Activated CD4-positive, CD25-positive, alpha-beta regulatory T cell treated with anti-CD3 and anti-CD28 coated beads, Interleukin-2, amount 50 U/mL, for 16 hours (primary cell): Measurements from ENCODE around the gene PCGF2.

Experiments
- DNase-seq: peaks from one replicate; pipeline ENCODE4 v3.0.0-alpha.2; 2020; ENCODE audit warnings: low read depth, low spot score

Gene PCGF2

DNA sequence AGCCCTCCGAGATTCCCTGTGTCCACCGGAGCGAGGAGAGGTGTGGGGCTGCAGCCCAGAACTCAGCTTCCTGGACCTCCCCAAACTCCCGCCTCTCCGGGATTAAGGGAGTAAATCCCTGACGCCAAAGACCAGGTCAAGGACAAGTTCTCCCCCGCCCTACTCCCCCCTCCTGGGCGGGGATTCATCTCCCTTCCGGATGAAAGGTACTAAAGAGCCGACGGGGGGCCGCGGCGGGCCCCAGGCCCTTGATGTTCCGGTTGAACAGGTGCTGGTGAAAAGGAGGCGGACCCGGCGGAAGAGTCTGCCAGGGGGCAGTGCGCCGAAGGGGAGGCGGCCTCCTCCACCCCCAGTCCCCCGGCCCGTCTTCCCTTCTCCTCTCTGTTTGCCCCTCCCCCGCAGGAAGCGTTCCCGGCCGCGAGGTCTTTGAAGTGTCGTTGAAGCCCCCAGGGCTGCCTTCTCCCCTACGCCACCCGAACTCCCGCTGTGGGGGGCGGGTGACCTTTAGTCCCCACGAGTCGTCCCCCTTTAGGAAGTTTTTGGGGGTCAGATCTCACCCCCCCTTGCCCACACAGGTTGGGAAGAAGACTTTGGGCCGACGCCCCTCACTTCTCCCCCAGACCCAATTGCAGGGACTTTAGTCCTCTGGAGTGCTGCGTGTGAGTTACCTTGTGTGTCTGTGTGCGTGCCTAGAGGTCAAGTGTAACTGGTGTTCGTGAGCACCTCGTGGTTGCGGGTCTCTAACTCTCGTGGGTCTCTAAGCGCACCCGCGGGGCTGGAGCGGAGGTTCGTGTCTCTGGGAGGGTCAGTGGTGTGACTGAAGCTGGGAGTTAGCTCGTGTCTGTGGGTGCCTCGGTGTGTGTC lies 44.2 kb downstream of the PCGF2 start:
- DNase-seq, result peak; percentile 68

DNA sequence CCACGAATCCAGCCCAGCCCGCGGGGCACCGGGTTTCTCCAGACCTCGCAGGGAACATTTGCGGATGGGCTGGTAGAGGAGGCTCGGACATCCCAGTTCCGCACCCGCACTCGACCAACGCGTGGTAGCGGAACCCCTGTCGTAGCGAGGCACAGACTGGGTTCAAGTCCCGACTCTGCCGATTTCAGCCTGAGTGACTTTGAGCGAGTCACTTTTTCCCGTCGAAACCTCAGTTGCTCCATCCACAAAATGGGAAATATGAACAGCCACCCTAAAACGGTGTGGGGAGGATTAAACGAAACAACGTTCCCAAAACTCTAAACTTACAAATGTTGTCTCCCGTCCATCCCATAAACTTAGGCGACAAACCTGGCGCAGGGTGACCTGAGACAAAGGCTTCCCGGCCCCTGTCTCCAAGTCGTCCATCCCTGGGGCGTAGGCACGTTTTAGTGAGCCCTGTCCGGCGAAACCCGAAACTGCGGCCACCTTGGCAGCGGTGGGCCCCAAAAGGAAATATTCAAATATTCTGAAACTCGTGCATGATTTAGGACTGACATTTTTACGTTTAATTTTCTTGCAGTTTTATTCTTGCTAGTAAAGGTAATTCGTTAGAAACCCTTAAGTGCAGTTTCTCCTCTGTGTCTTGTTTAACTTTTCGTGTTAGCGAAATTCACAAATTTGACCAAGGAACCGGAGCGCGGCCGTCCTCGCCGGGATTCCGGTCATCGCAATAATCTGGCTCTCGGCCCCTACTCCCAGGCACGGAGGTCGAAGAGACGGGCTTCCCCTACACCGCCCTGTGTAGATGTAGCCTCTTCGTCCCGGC lies 45.0 kb downstream of the PCGF2 start:
- no peak for DNase-seq

DNA sequence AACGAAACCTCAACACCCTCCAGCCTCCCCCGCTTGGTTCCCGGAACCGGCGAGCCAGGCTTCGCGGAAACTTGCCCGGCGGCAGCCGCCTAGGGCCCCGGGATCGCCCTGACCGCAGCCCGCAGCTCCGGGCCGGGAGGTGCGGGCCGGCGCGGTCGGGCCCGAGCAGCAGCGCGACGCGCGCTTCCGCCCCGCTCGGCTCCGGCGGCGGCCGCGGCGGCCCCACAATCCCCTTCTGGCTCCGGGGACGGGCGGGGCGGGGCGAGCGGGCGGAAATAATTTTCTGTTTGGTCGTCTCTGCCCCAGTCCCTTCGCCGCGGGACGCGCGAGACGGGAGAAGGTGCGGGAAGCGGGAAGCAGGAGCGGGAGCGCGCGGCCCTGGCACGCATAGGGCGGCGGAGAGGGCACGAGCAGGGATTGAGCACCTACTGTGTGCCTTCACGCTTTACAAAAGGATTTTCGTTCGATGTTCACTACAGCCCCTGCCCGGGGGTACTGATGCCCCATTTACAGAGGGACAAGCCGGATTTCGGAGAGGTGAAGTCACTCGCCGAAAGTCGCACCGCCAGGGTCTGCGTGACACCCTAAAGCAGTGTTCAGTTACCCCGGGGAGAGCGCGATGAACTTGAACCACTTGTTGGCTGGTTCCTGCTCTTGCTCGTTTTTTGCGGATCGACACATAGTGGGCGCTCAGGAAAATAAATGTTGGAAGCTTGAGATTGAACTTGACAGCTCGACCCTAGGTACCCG lies 45.8 kb downstream of the PCGF2 start:
- DNase-seq, result peak; percentile 64

DNA sequence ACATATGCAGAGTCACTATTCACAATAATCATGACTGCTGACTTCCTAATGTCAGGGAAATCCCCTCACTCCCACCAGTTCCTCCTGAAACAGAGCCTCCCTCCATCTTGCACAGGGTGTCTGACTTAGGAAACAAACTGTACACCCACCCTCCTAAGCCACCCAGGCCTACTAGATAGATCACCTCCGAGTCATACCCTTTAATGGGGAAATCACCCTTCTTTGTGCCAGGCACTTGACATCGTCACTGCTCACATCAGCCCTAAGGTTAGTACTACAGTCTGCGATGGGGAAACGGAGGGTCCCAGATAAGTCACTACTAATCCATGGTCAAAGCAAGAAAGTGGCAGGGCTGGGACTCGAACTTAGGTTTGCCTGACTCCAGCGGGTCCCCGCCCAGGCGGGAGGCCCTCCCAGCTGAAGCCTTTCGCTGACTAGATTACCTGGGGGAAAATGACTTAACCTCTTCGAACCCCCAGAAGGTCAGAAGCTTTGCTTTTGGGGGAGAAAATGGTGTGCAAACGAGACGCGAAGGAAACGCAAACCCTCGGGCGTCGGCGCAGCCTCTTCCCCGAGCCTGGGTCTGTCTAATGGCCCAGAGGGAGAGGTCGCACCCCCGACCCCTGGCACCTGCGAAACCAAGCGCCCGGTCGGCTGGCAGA lies 46.5 kb downstream of the PCGF2 start:
- peak; percentile 63 for DNase-seq

DNA sequence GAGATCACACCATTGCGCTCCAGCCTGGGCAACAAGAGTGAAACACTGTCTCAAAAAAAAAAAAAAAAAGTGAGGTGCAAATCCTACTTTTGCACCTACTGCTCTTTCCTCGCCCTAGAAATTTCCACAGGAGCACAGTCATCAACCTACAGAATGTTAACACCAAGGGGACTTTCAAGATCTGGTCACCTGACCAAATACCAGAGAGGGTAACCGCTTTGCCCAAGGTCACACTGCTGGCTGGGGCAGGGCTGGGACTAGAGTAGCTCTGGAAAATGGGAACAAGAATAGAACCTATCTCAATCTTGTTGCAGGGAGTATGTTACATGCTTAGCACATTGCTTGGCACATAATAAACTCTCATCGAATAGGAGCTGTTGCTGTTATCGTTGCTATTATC lies 49.4 kb downstream of the PCGF2 start:
- DNase-seq, result no peak

DNA sequence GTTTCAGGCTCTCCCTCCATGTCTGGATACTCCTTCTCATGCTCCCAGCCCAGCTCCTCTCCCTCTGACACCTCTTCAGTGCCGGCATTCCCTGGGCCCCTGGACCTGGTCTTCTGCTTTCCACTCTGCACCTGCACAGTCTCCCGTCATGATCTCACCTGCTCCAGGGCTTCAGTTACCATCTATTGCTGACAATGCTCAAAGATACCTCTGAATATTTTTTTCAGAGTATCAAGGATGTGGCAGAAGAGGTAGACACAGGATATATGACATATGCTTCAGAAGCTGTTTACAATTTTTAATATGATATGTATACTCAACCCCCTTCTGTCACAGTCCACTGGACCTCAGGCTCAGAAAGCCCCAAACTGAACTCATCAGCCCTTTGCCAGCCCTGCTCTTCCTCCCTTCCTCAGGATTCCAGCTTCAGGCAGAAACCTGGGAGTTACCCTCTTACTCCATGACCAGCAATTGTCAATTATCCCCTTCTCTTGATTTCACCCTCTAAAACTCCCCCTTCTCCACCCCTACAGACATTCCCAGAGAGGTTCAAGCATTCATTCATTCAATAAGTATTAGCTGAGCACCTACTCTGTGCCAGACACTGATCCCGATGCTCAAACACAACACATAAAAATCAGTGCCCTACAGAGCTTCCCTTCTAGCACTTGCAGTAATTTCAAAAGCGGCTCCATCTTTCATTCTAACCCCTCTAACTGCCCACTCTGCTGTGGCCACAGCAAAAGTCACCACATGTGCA lies 50.9 kb downstream of the PCGF2 start:
- DNase-seq, result no peak

DNA sequence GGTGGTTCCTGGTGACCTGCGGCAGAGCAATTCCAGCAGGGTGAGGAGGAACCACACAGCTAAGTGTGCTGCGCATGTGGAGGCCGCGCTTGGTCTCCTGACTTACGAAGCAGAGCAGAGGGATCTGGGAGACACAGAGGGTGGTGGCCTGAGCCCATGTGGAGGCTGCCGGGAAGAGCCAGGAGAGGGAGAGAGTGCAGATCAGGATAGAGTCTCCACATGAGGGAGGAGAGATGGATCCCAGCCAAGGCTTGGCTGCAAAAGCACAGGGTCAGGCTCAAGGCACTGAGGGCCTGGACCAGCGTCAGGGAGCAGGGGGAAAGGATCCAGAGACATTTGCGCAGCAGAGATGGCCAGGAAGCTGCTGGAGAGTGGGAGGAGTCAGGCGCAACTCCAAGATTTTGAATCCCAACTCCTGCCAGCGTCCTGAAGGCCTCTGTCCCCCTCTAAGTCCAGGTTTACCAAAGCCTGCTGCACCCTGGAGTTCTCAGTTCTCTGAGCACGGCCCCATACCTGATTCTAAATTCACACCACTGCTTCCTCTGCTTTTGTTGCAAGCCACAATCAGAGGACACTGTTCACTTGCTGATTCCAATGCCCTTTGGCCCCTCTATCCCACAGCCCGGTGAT lies 54.3 kb downstream of the PCGF2 start:
- DNase-seq, result no peak

DNA sequence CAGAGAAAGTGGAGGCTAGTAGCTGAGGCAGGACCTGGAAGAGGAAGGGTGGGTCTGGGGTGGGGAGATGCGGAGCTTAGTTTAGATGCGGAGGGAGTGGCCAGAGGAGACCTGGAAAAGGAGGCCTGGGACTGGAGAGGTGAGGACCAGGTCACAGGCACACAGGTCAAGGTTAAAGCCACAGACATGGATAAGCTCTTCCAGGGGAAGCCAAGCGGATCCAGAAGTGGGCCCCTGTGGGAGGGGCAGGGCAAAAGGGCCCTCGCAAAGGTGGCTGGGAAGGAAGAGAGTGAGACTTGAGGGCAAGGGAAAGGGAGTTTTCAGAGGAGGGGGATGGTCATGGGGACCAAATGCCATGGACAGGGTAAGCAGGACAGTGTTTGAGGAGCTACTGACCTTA lies 57.0 kb downstream of the PCGF2 start:
- DNase-seq, result no peak

DNA sequence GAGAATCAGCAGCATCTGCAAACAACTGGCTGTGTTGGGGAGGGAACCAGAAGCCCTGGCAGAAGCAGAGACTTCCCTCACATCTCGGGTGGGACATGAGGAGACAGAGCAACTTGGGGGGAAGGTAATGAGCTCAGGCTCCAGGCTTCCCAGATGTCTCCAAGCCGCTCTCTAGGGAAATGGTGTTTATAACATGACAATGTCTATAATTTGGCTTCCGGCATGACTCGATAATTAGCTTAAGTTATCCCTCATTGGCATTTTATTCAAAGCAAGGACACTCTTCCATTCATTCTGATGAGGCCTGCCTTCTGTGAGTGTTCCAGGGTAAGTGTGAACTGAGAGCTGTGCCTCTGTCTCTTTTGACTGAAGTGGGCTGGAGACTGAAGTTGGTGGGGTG lies 57.8 kb downstream of the PCGF2 start:
- no peak for DNase-seq

DNA sequence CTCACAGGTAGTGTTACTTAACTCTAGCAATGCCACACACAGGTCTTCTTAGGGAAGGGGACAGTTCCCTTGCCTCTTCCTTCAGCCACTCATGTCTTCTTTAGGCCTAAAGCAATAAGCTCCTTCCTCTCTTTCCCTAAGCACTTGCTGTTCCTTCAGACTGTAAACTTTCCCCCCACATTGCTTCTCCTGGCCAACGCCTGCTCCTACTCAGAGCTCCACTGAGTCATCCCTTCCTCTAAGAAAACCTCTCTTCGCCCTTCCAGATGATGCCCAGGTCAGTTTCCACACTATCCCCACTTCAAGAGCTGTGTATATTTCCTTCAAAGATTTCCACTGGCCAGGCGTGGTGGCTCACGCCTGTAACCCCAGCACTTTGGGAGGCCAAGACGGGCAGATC lies 60.9 kb downstream of the PCGF2 start:
- DNase-seq, result no peak

DNA sequence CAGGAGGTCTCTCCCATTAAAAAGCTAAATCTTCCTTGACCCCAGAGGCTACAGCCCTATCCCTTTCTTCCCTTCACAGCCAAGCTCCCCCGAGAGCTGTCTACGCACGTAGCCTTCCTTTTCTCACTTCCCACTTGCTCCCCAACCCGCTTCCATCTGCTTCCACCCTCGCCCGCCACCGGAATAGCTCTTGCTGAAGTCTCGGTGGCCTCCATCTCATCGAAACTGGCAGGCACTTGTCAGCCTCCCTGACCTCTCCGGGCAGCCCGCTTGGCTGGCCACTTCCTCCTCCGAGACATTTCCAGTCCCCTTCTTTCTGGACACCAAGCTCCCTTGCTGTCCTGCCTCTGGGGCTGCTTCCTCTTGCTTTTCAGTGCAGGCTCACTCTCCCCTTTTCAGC lies 62.6 kb downstream of the PCGF2 start:
- no peak for DNase-seq
